Stimulated activated CD4-positive, alpha-beta T cell treated with anti-CD3 and anti-CD28 coated beads, Interleukin-12 subunit alpha, Interleukin-12 subunit beta, amount 100 ng/mL, for 24 hours (primary cell): ENCODE measurements around the gene P3H3.
A peak's percentile ranks its signal among the peaks of the same experiment; 100 is the strongest.

Experiments used
- DNase-seq, 2 experiments: peaks; one replicate each; pipeline ENCODE4 v3.0.0-alpha.2; 2020; ENCODE audit warnings: low read depth in 2 of 2

Gene P3H3

GRCh38 chr12:6826734-6827436 is 1.3 kb upstream of the P3H3 start:
- DNase-seq, result no peak

GRCh38 chr12:6827437-6827911 is 733 bp upstream of the P3H3 start:
- DNase-seq, result peak in 1 of 2 experiments; percentile 68

GRCh38 chr12:6828781-6829535 is 751 bp downstream of the P3H3 start:
- DNase-seq, result peak in 1 of 2 experiments; percentile 18

GRCh38 chr12:6829536-6830220 is 1.5 kb downstream of the P3H3 start:
- DNase-seq, result no peak

- no peak for DNase-seq
Observed at GRCh38 chr12:6830286-6830890, 2.2 kb downstream of the P3H3 start.

GRCh38 chr12:6830999-6831398 is 2.8 kb downstream of the P3H3 start:
- no peak for DNase-seq

GRCh38 chr12:6831450-6831995 is 3.3 kb downstream of the P3H3 start:
- DNase-seq, result no peak

GRCh38 chr12:6832125-6832524 is 3.9 kb downstream of the P3H3 start:
- no peak for DNase-seq

- DNase-seq, result no peak
Observed at GRCh38 chr12:6833189-6833890, 5.1 kb downstream of the P3H3 start.

GRCh38 chr12:6834254-6834653 is 6.0 kb downstream of the P3H3 start:
- DNase-seq, result no peak

GRCh38 chr12:6834873-6835272 is 6.7 kb downstream of the P3H3 start:
- no peak for DNase-seq

- no peak for DNase-seq
Observed at GRCh38 chr12:6836851-6837250, 8.6 kb downstream of the P3H3 start.

- no peak for DNase-seq
Observed at GRCh38 chr12:6837370-6838060, 9.3 kb downstream of the P3H3 start.

GRCh38 chr12:6838854-6839253 is 10.6 kb downstream of the P3H3 start:
- no peak for DNase-seq

GRCh38 chr12:6839482-6840201 is 11.4 kb downstream of the P3H3 start:
- DNase-seq, result no peak

GRCh38 chr12:6840330-6840729 is 12.1 kb downstream of the P3H3 start:
- no peak for DNase-seq

- no peak for DNase-seq
Observed at GRCh38 chr12:6840761-6841515, 12.7 kb downstream of the P3H3 start, which contains the start of gene GNB3. Gene GNB3, plus strand, starts transcription at chr12:6840925. Its CDS starts 363 bp downstream, at chr12:6841288.

GRCh38 chr12:6842075-6842474 is 13.9 kb downstream of the P3H3 start:
- DNase-seq, result no peak
